IPS-NIHi7 (cell line): ENCODE results near the gene SLC30A3.
"Not testable (repeated sequence)": the region's sequence is repeated elsewhere in the genome, so short reads cannot be mapped to it uniquely, and the experiment has no call there.

Experiments
- DNase-seq: peaks from one replicate; pipeline ENCODE4 v3.0.0; 2012; ENCODE audit warnings: mixed read lengths; ENCODE audit errors: extremely low spot score

The SLC30A3 gene

GRCh38 chr2:27262379-27263286 is at the start of gene SLC30A3:
Gene SLC30A3, minus strand, starts transcription at chr2:27263047. Its CDS starts 141 bp downstream, at chr2:27262906.
- DNase-seq, result peak; percentile 63

- no peak for DNase-seq
These were observed 49.3 kb upstream of the SLC30A3 start for GRCh38 chr2:27312152-27312551.

- DNase-seq, result no peak
These were observed 46.8 kb upstream of the SLC30A3 start for GRCh38 chr2:27309651-27310050.

GRCh38 chr2:27308359-27308881 is 45.6 kb upstream of the SLC30A3 start, which contains the start of gene UCN:
Gene UCN, minus strand, starts transcription at chr2:27308445. Its CDS starts 550 bp downstream, at chr2:27307895.
- DNase-seq, result peak; percentile 82

GRCh38 chr2:27307545-27308358 is 44.9 kb upstream of the SLC30A3 start:
- peak; percentile 28 for DNase-seq

GRCh38 chr2:27307287-27307544 is 44.4 kb upstream of the SLC30A3 start:
- no peak for DNase-seq

GRCh38 chr2:27306573-27307286 is 43.9 kb upstream of the SLC30A3 start:
- DNase-seq, result peak; percentile 28

- no peak for DNase-seq
These were observed 43.3 kb upstream of the SLC30A3 start for GRCh38 chr2:27306136-27306535.

GRCh38 chr2:27305516-27305915 is 42.7 kb upstream of the SLC30A3 start:
- no peak for DNase-seq

- no peak for DNase-seq
These were observed 41.8 kb upstream of the SLC30A3 start for GRCh38 chr2:27304488-27305240.

- DNase-seq, result peak; percentile 63
These were observed 40.5 kb upstream of the SLC30A3 start for GRCh38 chr2:27303093-27304025.

- DNase-seq, result not testable (repeated sequence)
These were observed 37.8 kb upstream of the SLC30A3 start for GRCh38 chr2:27300606-27301005.

GRCh38 chr2:27298391-27299080 is 35.7 kb upstream of the SLC30A3 start:
- no peak for DNase-seq

GRCh38 chr2:27297195-27297594 is 34.3 kb upstream of the SLC30A3 start:
- DNase-seq, result no peak

GRCh38 chr2:27296481-27296880 is 33.6 kb upstream of the SLC30A3 start:
- DNase-seq, result no peak

GRCh38 chr2:27294928-27295327 is 32.1 kb upstream of the SLC30A3 start:
- DNase-seq, result no peak

- peak; percentile 75 for DNase-seq
These were observed 29.0 kb upstream of the SLC30A3 start for GRCh38 chr2:27291865-27292264.

GRCh38 chr2:27290549-27290948 is 27.7 kb upstream of the SLC30A3 start:
- DNase-seq, result no peak

GRCh38 chr2:27288610-27289009 is 25.8 kb upstream of the SLC30A3 start:
- no peak for DNase-seq
